Ovary (tissue), 3 donors: ENCODE measurements around the gene ZNF148.

ENCODE experiments used
- POLR2A ChIP-seq: fragments of 450-650 bp; IDR thresholded peaks from one replicate; pipeline ENCODE4 v1.6.1; 2017; ENCODE audit warnings: antibody characterized with exemption, mild to moderate bottlenecking, moderate library complexity
- TF ChIP-seq, protein P1 (sequence below), 3 donors: fragments of 450-650 bp in 2 of 3; fragments of 200-600 bp in 1 of 3; IDR thresholded peaks; one replicate each; pipeline versions ENCODE4 v1.5.1 to v1.8.0; 2016 to 2022; ENCODE audit warnings: antibody characterized with exemption in 3 of 3, mild to moderate bottlenecking in 1 of 3
- donor health status: DM: no; HTN: no; CAD: no.

DNA sequence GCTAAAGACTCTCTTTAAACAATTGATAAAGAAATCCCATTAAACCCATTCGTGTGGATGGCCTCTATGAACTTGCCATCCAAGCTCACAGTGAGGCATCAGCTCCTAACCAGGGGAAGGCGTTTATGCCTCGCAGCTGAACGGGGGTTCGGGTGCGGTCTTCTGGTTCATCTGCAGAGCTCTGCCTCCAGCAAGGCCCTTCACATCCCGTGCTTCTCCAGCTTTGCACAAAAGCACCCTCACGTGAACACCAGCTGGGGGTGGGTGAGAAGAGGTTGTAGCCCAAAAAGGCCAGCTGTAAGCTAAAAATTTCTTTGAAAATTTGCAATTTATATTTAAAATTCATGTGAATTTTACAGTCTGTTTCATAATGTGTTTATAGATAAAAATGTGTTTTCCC is 39.5 kb upstream of the ZNF148 start:
- TF ChIP-seq, protein P1, sequence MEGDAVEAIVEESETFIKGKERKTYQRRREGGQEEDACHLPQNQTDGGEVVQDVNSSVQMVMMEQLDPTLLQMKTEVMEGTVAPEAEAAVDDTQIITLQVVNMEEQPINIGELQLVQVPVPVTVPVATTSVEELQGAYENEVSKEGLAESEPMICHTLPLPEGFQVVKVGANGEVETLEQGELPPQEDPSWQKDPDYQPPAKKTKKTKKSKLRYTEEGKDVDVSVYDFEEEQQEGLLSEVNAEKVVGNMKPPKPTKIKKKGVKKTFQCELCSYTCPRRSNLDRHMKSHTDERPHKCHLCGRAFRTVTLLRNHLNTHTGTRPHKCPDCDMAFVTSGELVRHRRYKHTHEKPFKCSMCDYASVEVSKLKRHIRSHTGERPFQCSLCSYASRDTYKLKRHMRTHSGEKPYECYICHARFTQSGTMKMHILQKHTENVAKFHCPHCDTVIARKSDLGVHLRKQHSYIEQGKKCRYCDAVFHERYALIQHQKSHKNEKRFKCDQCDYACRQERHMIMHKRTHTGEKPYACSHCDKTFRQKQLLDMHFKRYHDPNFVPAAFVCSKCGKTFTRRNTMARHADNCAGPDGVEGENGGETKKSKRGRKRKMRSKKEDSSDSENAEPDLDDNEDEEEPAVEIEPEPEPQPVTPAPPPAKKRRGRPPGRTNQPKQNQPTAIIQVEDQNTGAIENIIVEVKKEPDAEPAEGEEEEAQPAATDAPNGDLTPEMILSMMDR (IDR thresholded peaks at IDR 0.05) = no peak
- TF ChIP-seq POLR2A = no peak
